ENCODE measurements around the gene HMX1.

Gene HMX1

GRCh38 chr4:8910822-8911315, 39.2 kb upstream of the HMX1 start:
- H3K4me3 ChIP-seq (ENCODE audit: low read length): no peak overlapping the region
- DNase-seq (ENCODE audit: low read depth, low spot score): no peak

GRCh38 chr4:8910100-8910821, 38.6 kb upstream of the HMX1 start:
- H3K4me3 ChIP-seq (ENCODE audit: low read length): no peak overlapping the region
- DNase-seq (ENCODE audit: low read depth, low spot score): no peak

GRCh38 chr4:8909548-8909947, 37.9 kb upstream of the HMX1 start:
- no peak for DNase-seq (ENCODE audit: low read depth, low spot score)
- no peak overlapping the region for H3K4me3 ChIP-seq (ENCODE audit: low read length)

GRCh38 chr4:8908206-8908893, 36.7 kb upstream of the HMX1 start:
- DNase-seq (ENCODE audit: low read depth, low spot score): no peak
- H3K4me3 ChIP-seq (ENCODE audit: low read length): no peak overlapping the region

GRCh38 chr4:8907596-8908205, 36.1 kb upstream of the HMX1 start:
- no peak overlapping the region for H3K4me3 ChIP-seq (ENCODE audit: low read length)
- DNase-seq (ENCODE audit: low read depth, low spot score): no peak

GRCh38 chr4:8906991-8907595, 35.5 kb upstream of the HMX1 start:
- DNase-seq (ENCODE audit: low read depth, low spot score): no peak
- no peak overlapping the region for H3K4me3 ChIP-seq (ENCODE audit: low read length)

GRCh38 chr4:8906668-8906970, 35.0 kb upstream of the HMX1 start:
- no peak for DNase-seq (ENCODE audit: low read depth, low spot score)
- H3K4me3 ChIP-seq (ENCODE audit: low read length): no peak overlapping the region

GRCh38 chr4:8905773-8906667, 34.4 kb upstream of the HMX1 start:
- no peak overlapping the region for H3K4me3 ChIP-seq (ENCODE audit: low read length)
- DNase-seq (ENCODE audit: low read depth, low spot score): no peak

GRCh38 chr4:8905226-8905772, 33.7 kb upstream of the HMX1 start:
- H3K4me3 ChIP-seq (ENCODE audit: low read length): no peak overlapping the region
- no peak for DNase-seq (ENCODE audit: low read depth, low spot score)

- DNase-seq (ENCODE audit: low read depth, low spot score): no peak
These were observed 33.0 kb upstream of the HMX1 start for GRCh38 chr4:8904666-8905065.

GRCh38 chr4:8904041-8904501, 32.4 kb upstream of the HMX1 start:
- H3K4me3 ChIP-seq (ENCODE audit: low read length): no peak overlapping the region
- DNase-seq (ENCODE audit: low read depth, low spot score): no peak

More at GRCh38 chr4:8904666-8905065, 33.0 kb upstream of the HMX1 start:
- no peak overlapping the region for H3K4me3 ChIP-seq (ENCODE audit: low read length)

GRCh38 chr4:8901335-8901734, 29.7 kb upstream of the HMX1 start:
- no peak for DNase-seq (ENCODE audit: low read depth, low spot score)
- no peak overlapping the region for H3K4me3 ChIP-seq (ENCODE audit: low read length)

GRCh38 chr4:8900588-8900987, 28.9 kb upstream of the HMX1 start:
- no peak for DNase-seq (ENCODE audit: low read depth, low spot score)
- H3K4me3 ChIP-seq (ENCODE audit: low read length): no peak overlapping the region

GRCh38 chr4:8898419-8898818, 26.8 kb upstream of the HMX1 start:
- no peak for DNase-seq (ENCODE audit: low read depth, low spot score)
- no peak overlapping the region for H3K4me3 ChIP-seq (ENCODE audit: low read length)

- DNase-seq (ENCODE audit: low read depth, low spot score): no peak
- no peak overlapping the region for H3K4me3 ChIP-seq (ENCODE audit: low read length)
These were observed 25.9 kb upstream of the HMX1 start for GRCh38 chr4:8897251-8898167.

- no peak for DNase-seq (ENCODE audit: low read depth, low spot score)
- H3K4me3 ChIP-seq (ENCODE audit: low read length): no peak overlapping the region
These were observed 24.9 kb upstream of the HMX1 start for GRCh38 chr4:8896506-8896905.

GRCh38 chr4:8896071-8896470, 24.4 kb upstream of the HMX1 start:
- no peak for DNase-seq (ENCODE audit: low read depth, low spot score)

GRCh38 chr4:8895295-8895694, 23.7 kb upstream of the HMX1 start:
- no peak overlapping the region for H3K4me3 ChIP-seq (ENCODE audit: low read length)
- DNase-seq (ENCODE audit: low read depth, low spot score): no peak

More at GRCh38 chr4:8896071-8896470, 24.4 kb upstream of the HMX1 start:
- no peak overlapping the region for H3K4me3 ChIP-seq (ENCODE audit: low read length)

Measured in Jurkat, Clone E6-1 (cell line).